GM18870 (cell line): ENCODE results near the gene CDK5R1.

ENCODE experiments used
- ATAC-seq: cut with Tn5 transposase; IDR thresholded peaks from one replicate; pipeline ENCODE4 v1.9.1; 2021; ENCODE audit warnings: moderate library complexity; ENCODE audit not compliant: unreplicated experiment

CDK5R1 gene

GRCh38 chr17:32492264-32492589, 5.4 kb downstream of the CDK5R1 start:
- no peak for ATAC-seq

- no peak for ATAC-seq
Observed at GRCh38 chr17:32492648-32493289, 6.0 kb downstream of the CDK5R1 start.

- no peak for ATAC-seq
Observed at GRCh38 chr17:32493571-32493970, 6.8 kb downstream of the CDK5R1 start.

GRCh38 chr17:32493976-32494513, 7.3 kb downstream of the CDK5R1 start:
- ATAC-seq = no peak

GRCh38 chr17:32494621-32495358, 8.0 kb downstream of the CDK5R1 start:
- ATAC-seq = no peak

GRCh38 chr17:32495359-32496231, 8.8 kb downstream of the CDK5R1 start:
- no peak for ATAC-seq

GRCh38 chr17:32496395-32497073, 9.7 kb downstream of the CDK5R1 start:
- no peak for ATAC-seq

- ATAC-seq = no peak
Observed at GRCh38 chr17:32497431-32498205, 10.8 kb downstream of the CDK5R1 start.

GRCh38 chr17:32498391-32498790, 11.6 kb downstream of the CDK5R1 start:
- ATAC-seq = no peak

GRCh38 chr17:32502013-32502412, 15.2 kb downstream of the CDK5R1 start:
- no peak for ATAC-seq

- no peak for ATAC-seq
Observed at GRCh38 chr17:32502710-32503109, 15.9 kb downstream of the CDK5R1 start.

- ATAC-seq = peak; percentile 88
Observed at GRCh38 chr17:32503251-32504165, 16.7 kb downstream of the CDK5R1 start.

GRCh38 chr17:32504166-32504990, 17.6 kb downstream of the CDK5R1 start:
- no peak for ATAC-seq

- ATAC-seq = no peak
Observed at GRCh38 chr17:32508926-32509325, 22.1 kb downstream of the CDK5R1 start.

- no peak for ATAC-seq
Observed at GRCh38 chr17:32510466-32510865, 23.7 kb downstream of the CDK5R1 start.

GRCh38 chr17:32512328-32512727, 25.5 kb downstream of the CDK5R1 start:
- no peak for ATAC-seq

GRCh38 chr17:32513579-32513978, 26.8 kb downstream of the CDK5R1 start:
- ATAC-seq = no peak

GRCh38 chr17:32514606-32515005, 27.8 kb downstream of the CDK5R1 start:
- ATAC-seq = no peak
